HepG2 (cell line): ENCODE results near the gene DEUP1.

Source experiments
- ADNP ChIP-seq: sonication (generic); formaldehyde crosslinking; IDR thresholded peaks from 2 replicates; pipeline ENCODE4 v1.4.0; 2020; ENCODE audit warnings: missing genetic modification reagents
- HCFC1 ChIP-seq: fragments of 150-350 bp; IDR thresholded peaks from 2 replicates; pipeline ENCODE4 v1.6.1; 2014; ENCODE audit warnings: low read depth, low read length
- JUN ChIP-seq: sonication (generic); formaldehyde crosslinking; IDR thresholded peaks from 2 replicates; pipeline ENCODE4 v1.4.0; 2020; ENCODE audit warnings: mild to moderate bottlenecking, missing genetic modification reagents
- KAT2B ChIP-seq: fragments of 150-350 bp; IDR thresholded peaks from 2 replicates; pipeline ENCODE4 v1.6.1; 2014; ENCODE audit warnings: low read depth, low read length, borderline replicate concordance
- SMAD9 ChIP-seq: sonication (generic); formaldehyde crosslinking; IDR thresholded peaks from 2 replicates; pipeline ENCODE4 v1.5.1; 2020; ENCODE audit warnings: mild to moderate bottlenecking, missing genetic modification reagents
- XRCC5 ChIP-seq: fragments of 200-400 bp; formaldehyde crosslinking; optimal IDR thresholded peaks from 2 replicates; pipeline ENCODE3; 2017; ENCODE audit warnings: mild to moderate bottlenecking, low read length
- ZFP1 ChIP-seq: IDR thresholded peaks from 2 replicates; pipeline ENCODE4 v1.6.1; 2016
- ZNF766 ChIP-seq: sonication (generic); formaldehyde crosslinking; IDR thresholded peaks from 2 replicates; pipeline ENCODE4 v1.5.0; 2020; ENCODE audit warnings: missing genetic modification reagents, borderline replicate concordance
- ZSCAN30 ChIP-seq: sonication (generic); formaldehyde crosslinking; IDR thresholded peaks from 2 replicates; pipeline ENCODE4 v1.5.0; 2020; ENCODE audit warnings: mild to moderate bottlenecking, missing genetic modification reagents
- TF ChIP-seq, protein P1 (sequence below): sonication (generic); formaldehyde crosslinking; IDR thresholded peaks from 2 replicates; pipeline ENCODE4 v1.5.0; 2020; ENCODE audit warnings: mild to moderate bottlenecking, missing genetic modification reagents, moderate library complexity
- TF ChIP-seq, protein P2 (sequence below): sonication (generic); formaldehyde crosslinking; IDR thresholded peaks from 2 replicates; pipeline ENCODE4 v1.5.0; 2020; ENCODE audit warnings: mild to moderate bottlenecking, missing genetic modification reagents, borderline replicate concordance
- TF ChIP-seq, protein P3 (sequence below): sonication (generic); formaldehyde crosslinking; IDR thresholded peaks from 2 replicates; pipeline ENCODE4 v1.4.0; 2020; ENCODE audit warnings: mild to moderate bottlenecking, missing genetic modification reagents
- TF ChIP-seq, protein P4 (sequence below): sonication (generic); formaldehyde crosslinking; IDR thresholded peaks from 2 replicates; pipeline ENCODE4 v1.4.0; 2020; ENCODE audit warnings: mild to moderate bottlenecking, missing genetic modification reagents

DNA sequence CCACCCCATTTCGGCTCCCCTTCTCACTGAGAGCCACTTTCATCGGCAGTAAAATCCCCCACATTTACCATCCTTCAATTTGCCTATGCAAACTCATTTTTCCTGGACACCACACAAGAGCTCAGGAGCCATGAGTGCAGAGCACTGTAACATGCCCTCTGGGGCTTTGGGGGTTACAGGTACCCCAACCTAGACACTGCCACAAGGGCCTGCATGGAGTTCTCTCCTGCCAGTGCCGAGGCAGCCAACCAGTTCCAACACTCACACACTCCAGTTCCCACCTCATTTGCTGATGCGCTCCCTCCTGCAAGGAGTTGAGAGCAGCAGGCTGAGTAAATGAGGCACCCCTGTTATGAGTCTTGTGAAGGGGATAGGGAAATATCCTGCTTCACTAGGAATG lies 136.5 kb downstream of the DEUP1 start:
- TF ChIP-seq ZFP1 (no peak), XRCC5 (no peak), ZNF766 (CRISPR knock-in tag) (no peak), SMAD9 (CRISPR knock-in tag) (no peak), KAT2B (no peak), ZSCAN30 (CRISPR knock-in tag) (no peak), HCFC1 (no peak), ADNP (CRISPR knock-in tag) (no peak), JUN (CRISPR knock-in tag) (no peak)
- TF ChIP-seq, protein P1, sequence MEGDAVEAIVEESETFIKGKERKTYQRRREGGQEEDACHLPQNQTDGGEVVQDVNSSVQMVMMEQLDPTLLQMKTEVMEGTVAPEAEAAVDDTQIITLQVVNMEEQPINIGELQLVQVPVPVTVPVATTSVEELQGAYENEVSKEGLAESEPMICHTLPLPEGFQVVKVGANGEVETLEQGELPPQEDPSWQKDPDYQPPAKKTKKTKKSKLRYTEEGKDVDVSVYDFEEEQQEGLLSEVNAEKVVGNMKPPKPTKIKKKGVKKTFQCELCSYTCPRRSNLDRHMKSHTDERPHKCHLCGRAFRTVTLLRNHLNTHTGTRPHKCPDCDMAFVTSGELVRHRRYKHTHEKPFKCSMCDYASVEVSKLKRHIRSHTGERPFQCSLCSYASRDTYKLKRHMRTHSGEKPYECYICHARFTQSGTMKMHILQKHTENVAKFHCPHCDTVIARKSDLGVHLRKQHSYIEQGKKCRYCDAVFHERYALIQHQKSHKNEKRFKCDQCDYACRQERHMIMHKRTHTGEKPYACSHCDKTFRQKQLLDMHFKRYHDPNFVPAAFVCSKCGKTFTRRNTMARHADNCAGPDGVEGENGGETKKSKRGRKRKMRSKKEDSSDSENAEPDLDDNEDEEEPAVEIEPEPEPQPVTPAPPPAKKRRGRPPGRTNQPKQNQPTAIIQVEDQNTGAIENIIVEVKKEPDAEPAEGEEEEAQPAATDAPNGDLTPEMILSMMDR (CRISPR knock-in tag) = no peak
- TF ChIP-seq, protein P2, sequence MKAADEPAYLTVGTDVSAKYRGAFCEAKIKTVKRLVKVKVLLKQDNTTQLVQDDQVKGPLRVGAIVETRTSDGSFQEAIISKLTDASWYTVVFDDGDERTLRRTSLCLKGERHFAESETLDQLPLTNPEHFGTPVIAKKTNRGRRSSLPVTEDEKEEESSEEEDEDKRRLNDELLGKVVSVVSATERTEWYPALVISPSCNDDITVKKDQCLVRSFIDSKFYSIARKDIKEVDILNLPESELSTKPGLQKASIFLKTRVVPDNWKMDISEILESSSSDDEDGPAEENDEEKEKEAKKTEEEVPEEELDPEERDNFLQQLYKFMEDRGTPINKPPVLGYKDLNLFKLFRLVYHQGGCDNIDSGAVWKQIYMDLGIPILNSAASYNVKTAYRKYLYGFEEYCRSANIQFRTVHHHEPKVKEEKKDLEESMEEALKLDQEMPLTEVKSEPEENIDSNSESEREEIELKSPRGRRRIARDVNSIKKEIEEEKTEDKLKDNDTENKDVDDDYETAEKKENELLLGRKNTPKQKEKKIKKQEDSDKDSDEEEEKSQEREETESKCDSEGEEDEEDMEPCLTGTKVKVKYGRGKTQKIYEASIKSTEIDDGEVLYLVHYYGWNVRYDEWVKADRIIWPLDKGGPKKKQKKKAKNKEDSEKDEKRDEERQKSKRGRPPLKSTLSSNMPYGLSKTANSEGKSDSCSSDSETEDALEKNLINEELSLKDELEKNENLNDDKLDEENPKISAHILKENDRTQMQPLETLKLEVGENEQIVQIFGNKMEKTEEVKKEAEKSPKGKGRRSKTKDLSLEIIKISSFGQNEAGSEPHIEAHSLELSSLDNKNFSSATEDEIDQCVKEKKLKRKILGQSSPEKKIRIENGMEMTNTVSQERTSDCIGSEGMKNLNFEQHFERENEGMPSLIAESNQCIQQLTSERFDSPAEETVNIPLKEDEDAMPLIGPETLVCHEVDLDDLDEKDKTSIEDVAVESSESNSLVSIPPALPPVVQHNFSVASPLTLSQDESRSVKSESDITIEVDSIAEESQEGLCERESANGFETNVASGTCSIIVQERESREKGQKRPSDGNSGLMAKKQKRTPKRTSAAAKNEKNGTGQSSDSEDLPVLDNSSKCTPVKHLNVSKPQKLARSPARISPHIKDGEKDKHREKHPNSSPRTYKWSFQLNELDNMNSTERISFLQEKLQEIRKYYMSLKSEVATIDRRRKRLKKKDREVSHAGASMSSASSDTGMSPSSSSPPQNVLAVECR (CRISPR knock-in tag) = no peak
- TF ChIP-seq, protein P3, sequence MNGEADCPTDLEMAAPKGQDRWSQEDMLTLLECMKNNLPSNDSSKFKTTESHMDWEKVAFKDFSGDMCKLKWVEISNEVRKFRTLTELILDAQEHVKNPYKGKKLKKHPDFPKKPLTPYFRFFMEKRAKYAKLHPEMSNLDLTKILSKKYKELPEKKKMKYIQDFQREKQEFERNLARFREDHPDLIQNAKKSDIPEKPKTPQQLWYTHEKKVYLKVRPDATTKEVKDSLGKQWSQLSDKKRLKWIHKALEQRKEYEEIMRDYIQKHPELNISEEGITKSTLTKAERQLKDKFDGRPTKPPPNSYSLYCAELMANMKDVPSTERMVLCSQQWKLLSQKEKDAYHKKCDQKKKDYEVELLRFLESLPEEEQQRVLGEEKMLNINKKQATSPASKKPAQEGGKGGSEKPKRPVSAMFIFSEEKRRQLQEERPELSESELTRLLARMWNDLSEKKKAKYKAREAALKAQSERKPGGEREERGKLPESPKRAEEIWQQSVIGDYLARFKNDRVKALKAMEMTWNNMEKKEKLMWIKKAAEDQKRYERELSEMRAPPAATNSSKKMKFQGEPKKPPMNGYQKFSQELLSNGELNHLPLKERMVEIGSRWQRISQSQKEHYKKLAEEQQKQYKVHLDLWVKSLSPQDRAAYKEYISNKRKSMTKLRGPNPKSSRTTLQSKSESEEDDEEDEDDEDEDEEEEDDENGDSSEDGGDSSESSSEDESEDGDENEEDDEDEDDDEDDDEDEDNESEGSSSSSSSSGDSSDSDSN = no peak
- TF ChIP-seq, protein P4, sequence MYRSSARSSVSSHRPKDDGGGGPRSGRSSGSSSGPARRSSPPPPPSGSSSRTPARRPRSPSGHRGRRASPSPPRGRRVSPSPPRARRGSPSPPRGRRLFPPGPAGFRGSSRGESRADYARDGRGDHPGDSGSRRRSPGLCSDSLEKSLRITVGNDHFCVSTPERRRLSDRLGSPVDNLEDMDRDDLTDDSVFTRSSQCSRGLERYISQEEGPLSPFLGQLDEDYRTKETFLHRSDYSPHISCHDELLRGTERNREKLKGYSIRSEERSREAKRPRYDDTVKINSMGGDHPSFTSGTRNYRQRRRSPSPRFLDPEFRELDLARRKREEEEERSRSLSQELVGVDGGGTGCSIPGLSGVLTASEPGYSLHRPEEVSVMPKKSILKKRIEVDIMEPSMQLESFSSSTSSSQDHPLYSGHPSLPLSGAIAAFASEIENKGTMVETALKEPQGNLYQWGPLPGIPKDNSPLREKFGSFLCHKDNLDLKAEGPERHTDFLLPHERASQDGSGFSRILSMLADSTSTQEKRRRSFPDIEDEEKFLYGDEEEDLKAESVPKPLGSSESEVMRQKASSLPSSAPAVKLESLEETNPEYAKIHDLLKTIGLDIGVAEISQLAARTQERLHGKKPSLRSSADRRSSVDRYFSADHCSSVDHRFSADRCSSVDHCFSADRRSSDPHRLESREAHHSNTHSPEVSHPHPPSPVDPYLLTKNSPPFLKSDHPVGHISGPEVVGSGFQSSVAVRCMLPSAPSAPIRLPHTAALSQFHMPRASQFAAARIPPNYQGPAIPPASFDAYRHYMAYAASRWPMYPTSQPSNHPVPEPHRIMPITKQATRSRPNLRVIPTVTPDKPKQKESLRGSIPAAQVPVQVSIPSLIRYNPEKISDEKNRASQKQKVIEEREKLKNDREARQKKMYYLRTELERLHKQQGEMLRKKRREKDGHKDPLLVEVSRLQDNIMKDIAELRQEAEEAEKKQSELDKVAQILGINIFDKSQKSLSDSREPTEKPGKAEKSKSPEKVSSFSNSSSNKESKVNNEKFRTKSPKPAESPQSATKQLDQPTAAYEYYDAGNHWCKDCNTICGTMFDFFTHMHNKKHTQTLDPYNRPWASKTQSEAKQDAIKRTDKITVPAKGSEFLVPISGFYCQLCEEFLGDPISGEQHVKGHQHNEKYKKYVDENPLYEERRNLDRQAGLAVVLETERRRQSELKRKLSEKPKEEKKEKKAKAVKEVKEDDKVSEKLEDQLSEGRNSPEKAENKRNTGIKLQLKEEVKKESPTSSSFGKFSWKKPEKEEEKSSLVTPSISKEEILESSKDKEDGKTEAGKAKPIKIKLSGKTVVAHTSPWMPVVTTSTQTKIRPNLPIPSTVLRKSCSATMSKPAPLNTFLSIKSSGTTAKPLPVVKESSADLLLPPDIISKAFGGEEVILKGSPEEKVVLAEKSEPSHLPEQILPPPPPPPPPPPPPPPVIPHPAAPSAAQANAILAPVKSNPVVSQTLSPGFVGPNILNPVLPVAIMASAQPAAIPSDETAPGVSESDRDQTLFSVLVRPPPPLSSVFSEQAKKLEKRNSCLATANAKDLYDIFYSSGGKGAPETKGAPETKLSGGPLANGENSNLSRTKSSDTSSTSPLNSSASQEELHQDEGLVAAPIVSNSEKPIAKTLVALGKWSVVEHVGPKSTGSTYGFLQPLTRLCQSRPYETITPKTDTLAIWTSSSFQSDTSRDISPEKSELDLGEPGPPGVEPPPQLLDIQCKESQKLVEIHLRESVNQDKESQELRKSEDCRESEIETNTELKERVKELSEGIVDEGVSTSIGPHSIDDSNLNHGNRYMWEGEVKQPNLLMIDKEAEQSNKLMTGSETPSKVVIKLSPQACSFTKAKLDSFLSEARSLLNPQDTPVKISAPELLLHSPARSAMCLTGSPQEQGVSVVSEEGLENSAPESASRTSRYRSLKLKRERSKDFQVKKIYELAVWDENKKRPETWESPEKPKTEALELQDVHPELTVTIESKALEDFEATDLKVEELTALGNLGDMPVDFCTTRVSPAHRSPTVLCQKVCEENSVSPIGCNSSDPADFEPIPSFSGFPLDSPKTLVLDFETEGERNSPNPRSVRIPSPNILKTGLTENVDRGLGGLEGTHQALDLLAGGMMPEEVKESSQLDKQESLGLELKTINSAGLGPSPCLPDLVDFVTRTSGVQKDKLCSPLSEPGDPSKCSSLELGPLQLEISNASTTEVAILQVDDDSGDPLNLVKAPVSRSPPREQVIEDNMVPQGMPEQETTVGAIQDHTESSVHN = no peak
